ENCODE data around the gene CCDC12.

CCDC12 gene

DNA sequence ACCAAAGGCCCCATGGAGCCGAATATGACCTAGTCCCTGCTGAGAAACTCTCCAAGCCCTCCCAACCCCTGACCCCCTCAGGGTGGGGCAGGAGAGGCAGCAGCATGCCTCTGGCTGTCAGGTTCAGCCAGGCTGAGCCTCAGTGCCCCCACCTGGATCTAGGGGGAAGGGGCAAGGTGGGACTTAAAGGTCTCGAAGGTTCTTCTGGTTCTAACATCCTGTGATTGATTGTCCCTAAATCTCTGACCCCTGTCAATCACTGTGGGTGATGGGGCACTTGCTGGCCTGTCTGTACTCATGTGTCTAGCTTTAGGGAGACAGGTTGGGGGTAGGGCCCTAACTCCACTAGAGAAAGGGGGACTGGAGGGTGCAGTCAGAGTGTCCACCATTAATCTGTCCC lies 16.7 kb upstream of the CCDC12 start:
- POLR2A ChIA-PET, result no interaction called here
- CTCF ChIA-PET, result interaction anchor here (1.1 to 2.0 kb wide), 5 partner anchors 9 to 95 kb away, joined by 3 to 5 read pairs (median 3); no protein-coding TSS in a partner anchor
- TF ChIP-seq, protein P1, sequence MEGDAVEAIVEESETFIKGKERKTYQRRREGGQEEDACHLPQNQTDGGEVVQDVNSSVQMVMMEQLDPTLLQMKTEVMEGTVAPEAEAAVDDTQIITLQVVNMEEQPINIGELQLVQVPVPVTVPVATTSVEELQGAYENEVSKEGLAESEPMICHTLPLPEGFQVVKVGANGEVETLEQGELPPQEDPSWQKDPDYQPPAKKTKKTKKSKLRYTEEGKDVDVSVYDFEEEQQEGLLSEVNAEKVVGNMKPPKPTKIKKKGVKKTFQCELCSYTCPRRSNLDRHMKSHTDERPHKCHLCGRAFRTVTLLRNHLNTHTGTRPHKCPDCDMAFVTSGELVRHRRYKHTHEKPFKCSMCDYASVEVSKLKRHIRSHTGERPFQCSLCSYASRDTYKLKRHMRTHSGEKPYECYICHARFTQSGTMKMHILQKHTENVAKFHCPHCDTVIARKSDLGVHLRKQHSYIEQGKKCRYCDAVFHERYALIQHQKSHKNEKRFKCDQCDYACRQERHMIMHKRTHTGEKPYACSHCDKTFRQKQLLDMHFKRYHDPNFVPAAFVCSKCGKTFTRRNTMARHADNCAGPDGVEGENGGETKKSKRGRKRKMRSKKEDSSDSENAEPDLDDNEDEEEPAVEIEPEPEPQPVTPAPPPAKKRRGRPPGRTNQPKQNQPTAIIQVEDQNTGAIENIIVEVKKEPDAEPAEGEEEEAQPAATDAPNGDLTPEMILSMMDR (IDR thresholded peaks at IDR 0.05; ENCODE audit: control extremely low read depth, extremely low read depth, low read depth, missing control alignments), result no peak
- no peak for DNase-seq (ENCODE audit: extremely low spot score)

DNA sequence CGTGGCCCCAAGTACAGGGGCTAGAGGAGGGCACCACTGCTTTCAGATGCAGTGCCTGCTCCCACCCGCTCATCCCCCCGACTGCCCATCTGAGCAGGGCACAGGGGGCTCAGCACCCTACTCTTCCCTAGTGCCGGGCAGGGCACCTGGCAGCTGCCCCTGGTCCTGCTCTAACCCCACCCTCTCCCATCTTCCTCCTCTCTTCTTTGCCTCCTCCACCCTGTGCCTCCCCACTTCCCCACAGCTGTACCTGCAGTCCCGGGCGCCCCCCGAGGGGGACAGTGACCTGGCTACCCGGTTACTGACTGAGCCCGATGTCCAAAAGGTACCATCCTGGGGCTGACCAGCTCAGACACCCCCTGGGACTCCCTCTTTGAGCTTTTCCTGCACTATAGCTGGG lies 15.7 kb upstream of the CCDC12 start:
- CTCF ChIA-PET, result interaction anchor here (1.1 kb wide), 2 partner anchors 10 to 11 kb away, joined by 3 read pairs; no protein-coding TSS in a partner anchor
- TF ChIP-seq, protein P1 (IDR thresholded peaks at IDR 0.05; ENCODE audit: control extremely low read depth, extremely low read depth, low read depth, missing control alignments), result no peak
- POLR2A ChIA-PET, result no interaction called here
- DNase-seq (ENCODE audit: extremely low spot score), result no peak

DNA sequence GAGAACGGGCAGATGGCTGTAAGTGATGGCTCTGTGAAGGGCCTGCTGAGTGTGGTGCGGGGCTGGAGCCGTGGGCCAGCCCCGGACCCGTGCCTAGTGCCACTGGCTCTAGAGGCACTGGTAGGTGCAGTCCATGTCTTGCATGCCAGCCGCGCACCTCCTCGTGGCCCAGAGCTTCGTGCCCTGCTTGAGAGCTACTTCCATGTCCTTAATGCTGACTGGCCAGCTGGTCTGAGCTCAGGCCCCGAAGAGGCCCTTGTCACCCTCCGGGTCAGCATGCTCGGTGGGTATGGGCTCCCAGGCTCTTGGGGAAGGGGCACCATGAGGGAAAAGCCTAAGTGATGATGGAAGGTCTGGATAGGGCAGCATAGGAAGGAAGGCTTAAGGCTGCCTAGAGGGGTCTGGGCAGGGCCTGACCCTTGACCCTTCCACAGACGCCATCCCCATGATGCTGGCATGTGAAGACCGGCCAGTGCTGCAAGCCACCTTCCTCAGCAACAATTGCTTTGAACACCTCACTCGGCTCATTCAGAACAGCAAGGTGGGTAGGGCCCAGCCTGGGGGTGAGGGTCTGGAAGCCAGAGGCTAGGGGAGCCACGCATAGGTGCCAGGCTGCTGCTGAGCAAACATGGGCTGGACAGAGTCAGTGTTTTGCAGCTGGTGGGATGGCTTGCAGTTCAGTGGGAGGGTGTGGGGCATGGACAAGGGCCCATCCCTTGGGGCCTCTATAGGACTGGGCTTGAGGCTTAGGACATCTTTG lies 15.0 kb upstream of the CCDC12 start:
- no peak for DNase-seq (ENCODE audit: extremely low spot score)

DNA sequence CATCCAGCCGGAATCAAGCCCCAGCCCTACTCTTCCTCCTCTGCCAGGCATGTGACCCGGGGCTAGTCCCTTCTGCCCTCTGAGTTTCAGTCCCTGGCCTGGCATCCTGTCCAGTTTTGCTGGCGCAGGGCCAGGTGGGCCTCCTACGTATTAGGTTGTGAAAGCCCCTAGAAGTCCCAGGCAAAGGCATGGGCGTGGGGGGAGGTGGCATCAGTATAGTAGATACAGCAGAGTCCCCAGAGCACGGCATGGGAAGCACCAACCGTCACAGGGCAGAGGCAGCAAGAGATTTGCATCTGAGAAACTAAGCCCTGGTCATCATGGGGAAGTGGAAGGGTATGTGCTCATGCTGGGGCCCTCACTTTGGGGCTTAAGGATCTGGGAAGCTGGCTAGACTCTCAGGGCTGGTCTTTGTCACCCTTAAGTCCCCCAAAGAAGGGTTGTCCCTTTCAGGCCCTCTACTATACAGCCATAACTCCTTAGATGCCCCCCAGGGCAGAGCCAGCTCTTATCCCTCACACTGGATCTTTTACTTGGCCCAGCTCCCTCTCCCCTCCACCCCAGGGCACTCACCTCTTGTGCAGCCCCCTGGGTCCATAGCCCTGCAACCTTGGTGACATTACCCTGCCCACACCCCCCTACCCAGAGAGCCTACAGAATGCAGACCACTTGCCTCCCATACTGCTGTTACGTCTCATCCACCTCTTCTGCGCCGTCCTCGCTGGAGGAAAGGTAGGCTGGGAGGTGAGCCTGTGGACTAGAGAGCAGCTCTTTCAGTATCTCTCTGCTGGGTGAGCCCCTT lies 14.2 kb upstream of the CCDC12 start:
- POLR2A ChIA-PET, result no interaction called here
- peak; percentile 57 for DNase-seq (ENCODE audit: extremely low spot score)
- CTCF ChIA-PET, result interaction anchor here (1.5 kb wide), 1 partner anchor 67 kb away, joined by 4 read pairs; no protein-coding TSS in a partner anchor
- TF ChIP-seq, protein P1 (IDR thresholded peaks at IDR 0.05; ENCODE audit: control extremely low read depth, extremely low read depth, low read depth, missing control alignments), result no peak

More for the DNA sequence above, 15.0 kb upstream of the CCDC12 start:
- ChIA-PET CTCF (interaction anchor here (1.5 kb wide), 1 partner anchor 68 kb away, joined by 4 read pairs; no protein-coding TSS in a partner anchor), POLR2A (no interaction called here)
- TF ChIP-seq, protein P1 (IDR thresholded peaks at IDR 0.05; ENCODE audit: control extremely low read depth, extremely low read depth, low read depth, missing control alignments), result no peak

DNA sequence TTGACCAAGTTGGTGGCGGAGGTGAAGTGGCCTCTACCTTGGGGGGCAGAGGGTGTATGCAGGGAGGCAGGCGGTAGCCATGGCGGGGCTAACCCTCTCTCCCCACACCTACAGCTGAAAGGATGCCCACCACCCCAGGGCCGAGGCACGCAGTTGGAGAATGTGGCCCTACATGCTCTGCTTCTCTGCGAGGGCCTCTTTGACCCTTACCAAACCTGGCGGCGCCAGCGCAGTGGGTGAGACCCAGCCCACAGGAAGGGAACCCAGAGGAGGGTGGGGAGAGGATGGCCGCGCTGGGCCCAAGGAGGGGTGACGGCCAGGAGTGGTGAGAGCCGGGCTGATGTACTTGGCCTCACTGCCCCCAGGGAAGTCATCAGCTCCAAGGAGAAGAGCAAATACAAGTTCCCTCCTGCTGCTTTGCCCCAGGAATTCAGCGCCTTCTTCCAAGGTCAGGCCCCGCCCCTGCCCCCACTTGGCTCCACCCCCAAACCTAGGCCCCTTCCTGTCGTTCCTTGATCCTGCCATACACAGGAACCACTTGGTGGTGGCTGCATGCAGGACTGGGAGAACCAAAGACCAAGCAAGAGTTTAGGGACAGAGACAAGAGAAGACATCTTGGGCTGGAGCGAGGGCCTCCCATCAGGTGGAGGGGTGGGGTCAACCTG lies 12.7 kb upstream of the CCDC12 start:
- ChIA-PET CTCF (interaction anchor here (1.4 kb wide), 1 partner anchor 9 kb away, joined by 3 read pairs; no protein-coding TSS in a partner anchor), POLR2A (no interaction called here)
- TF ChIP-seq, protein P1 (IDR thresholded peaks at IDR 0.05; ENCODE audit: control extremely low read depth, extremely low read depth, low read depth, missing control alignments), result no peak
- no peak for DNase-seq (ENCODE audit: extremely low spot score)

DNA sequence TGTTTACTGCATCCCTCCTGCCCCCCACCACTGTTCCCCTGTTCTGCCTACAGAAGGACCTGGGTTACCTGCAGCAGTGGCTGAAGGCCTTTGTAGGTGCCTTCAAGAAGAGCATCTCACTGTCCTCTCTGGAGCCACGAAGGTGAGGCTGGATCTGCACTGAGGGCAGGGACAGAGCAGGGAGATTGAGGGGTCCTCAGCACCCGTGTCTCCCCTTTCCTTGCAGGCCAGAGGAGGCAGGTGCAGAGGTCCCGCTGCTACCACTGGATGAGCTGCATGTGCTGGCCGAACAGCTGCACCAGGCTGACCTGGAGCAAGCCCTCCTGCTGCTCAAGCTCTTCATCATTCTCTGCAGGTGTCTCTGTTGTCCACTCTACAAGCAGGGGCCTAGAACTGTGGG lies 12.1 kb upstream of the CCDC12 start:
- ChIA-PET CTCF (no interaction called here), POLR2A (no interaction called here)
- TF ChIP-seq, protein P1 (IDR thresholded peaks at IDR 0.05; ENCODE audit: control extremely low read depth, extremely low read depth, low read depth, missing control alignments), result no peak
- DNase-seq (ENCODE audit: extremely low spot score), result no peak

Data from GM10248 (cell line).